Measurements from ENCODE around the gene KDELR1. TPM values are rescaled to one million over a fixed set of nuclear protein-coding genes. Genes with fewer than 3 reads are reported as not detected.

Gene KDELR1
- total RNA-seq, 4 donors from 2014 or later, result 63.5 to 87.4 (median 70.2) TPM

- Histone ChIP-seq H3K4me1 (peaks cover 0 to 13% (median 0%) of the 10 kb centered on the region in 3 donors), H3K9me3 (no peaks in the 10 kb centered on the region), H3K4me3 (no peak overlapping the region), H3K27ac (no peak overlapping the region), H3K27me3 (no peaks in the 10 kb centered on the region), H3K36me3 (peaks cover 0 to 11% (median 0%) of the 10 kb centered on the region in 3 donors)
- WGBS, 2 donors, result 84 to 98% methylated on average over 9 to 16 of the region's 23 CpGs
- TF ChIP-seq POLR2A (IDR thresholded peaks at IDR 0.05) (no peak), CTCF (IDR thresholded peaks at IDR 0.05) (no peak)
- intact Hi-C loops (cut with DNase I), result no loop called here
- no peak for DNase-seq
Measured at GRCh38 chr19:48342841-48343540, 48.4 kb downstream of the KDELR1 start.

GRCh38 chr19:48342414-48342738 lies 49.0 kb downstream of the KDELR1 start:
- 85 to 93% methylated on average over 16 to 18 of the region's 20 CpGs for WGBS, 2 donors
- Histone ChIP-seq H3K4me1 (peaks cover 0 to 13% (median 0%) of the 10 kb centered on the region in 3 donors), H3K27ac (no peak overlapping the region), H3K27me3 (no peaks in the 10 kb centered on the region), H3K4me3 (no peak overlapping the region), H3K9me3 (no peaks in the 10 kb centered on the region), H3K36me3 (peaks cover 0 to 11% (median 0%) of the 10 kb centered on the region in 3 donors)
- TF ChIP-seq CTCF (IDR thresholded peaks at IDR 0.05) (no peak), POLR2A (IDR thresholded peaks at IDR 0.05) (no peak)
- DNase-seq, result no peak
- intact Hi-C loops (cut with DNase I), result no loop called here

- H3K27me3 ChIP-seq, result no peaks in the 10 kb centered on the region
- peaks cover 0 to 11% (median 0%) of the 10 kb centered on the region in 3 donors for H3K36me3 ChIP-seq
- no peak overlapping the region for H3K4me3 ChIP-seq
- no peaks in the 10 kb centered on the region for H3K9me3 ChIP-seq
- DNase-seq, result no peak
- intact Hi-C loops (cut with DNase I), result no loop called here
- 80 to 86% methylated on average over 1 to 8 of the region's 10 CpGs for WGBS, 2 donors
- no peak for TF ChIP-seq CTCF (IDR thresholded peaks at IDR 0.05)
- no peak for TF ChIP-seq POLR2A (IDR thresholded peaks at IDR 0.05)
- H3K27ac ChIP-seq, result no peak overlapping the region
- peaks cover 0 to 13% (median 0%) of the 10 kb centered on the region in 3 donors for H3K4me1 ChIP-seq
Measured at GRCh38 chr19:48341515-48342413, 49.6 kb downstream of the KDELR1 start.

- H3K4me3 ChIP-seq, result no peak overlapping the region
- intact Hi-C loops (cut with DNase I), result no loop called here
- H3K27ac ChIP-seq, result peak overlapping the region in 1 of 4 donors; percentile 52
- H3K36me3 ChIP-seq, result peaks cover 0 to 11% (median 0%) of the 10 kb centered on the region in 3 donors
- WGBS, 2 donors, result 44 to 66% methylated on average over 5 to 7 of the region's 11 CpGs
- H3K9me3 ChIP-seq, result no peaks in the 10 kb centered on the region
- TF ChIP-seq CTCF (IDR thresholded peaks at IDR 0.05) (no peak), POLR2A (IDR thresholded peaks at IDR 0.05) (no peak)
- H3K4me1 ChIP-seq, result peaks cover 0 to 13% (median 0%) of the 10 kb centered on the region in 3 donors
- H3K27me3 ChIP-seq, result no peaks in the 10 kb centered on the region
- no peak for DNase-seq
Measured at GRCh38 chr19:48340995-48341394, 50.4 kb downstream of the KDELR1 start.

Data from esophagus squamous epithelium (tissue), 5 donors.